Raji (cell line): ENCODE data around the gene CALCOCO1.
A peak's percentile ranks its signal among the peaks of the same experiment; 100 is the strongest.

Experiments
- POLR2A ChIP-seq: IDR thresholded peaks from 2 replicates; pipeline ENCODE4 v1.6.1; 2011; ENCODE audit warnings: low read depth, low read length, control low read depth; ENCODE audit not compliant: insufficient read depth

The CALCOCO1 gene, protein sequence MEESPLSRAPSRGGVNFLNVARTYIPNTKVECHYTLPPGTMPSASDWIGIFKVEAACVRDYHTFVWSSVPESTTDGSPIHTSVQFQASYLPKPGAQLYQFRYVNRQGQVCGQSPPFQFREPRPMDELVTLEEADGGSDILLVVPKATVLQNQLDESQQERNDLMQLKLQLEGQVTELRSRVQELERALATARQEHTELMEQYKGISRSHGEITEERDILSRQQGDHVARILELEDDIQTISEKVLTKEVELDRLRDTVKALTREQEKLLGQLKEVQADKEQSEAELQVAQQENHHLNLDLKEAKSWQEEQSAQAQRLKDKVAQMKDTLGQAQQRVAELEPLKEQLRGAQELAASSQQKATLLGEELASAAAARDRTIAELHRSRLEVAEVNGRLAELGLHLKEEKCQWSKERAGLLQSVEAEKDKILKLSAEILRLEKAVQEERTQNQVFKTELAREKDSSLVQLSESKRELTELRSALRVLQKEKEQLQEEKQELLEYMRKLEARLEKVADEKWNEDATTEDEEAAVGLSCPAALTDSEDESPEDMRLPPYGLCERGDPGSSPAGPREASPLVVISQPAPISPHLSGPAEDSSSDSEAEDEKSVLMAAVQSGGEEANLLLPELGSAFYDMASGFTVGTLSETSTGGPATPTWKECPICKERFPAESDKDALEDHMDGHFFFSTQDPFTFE

DNA sequence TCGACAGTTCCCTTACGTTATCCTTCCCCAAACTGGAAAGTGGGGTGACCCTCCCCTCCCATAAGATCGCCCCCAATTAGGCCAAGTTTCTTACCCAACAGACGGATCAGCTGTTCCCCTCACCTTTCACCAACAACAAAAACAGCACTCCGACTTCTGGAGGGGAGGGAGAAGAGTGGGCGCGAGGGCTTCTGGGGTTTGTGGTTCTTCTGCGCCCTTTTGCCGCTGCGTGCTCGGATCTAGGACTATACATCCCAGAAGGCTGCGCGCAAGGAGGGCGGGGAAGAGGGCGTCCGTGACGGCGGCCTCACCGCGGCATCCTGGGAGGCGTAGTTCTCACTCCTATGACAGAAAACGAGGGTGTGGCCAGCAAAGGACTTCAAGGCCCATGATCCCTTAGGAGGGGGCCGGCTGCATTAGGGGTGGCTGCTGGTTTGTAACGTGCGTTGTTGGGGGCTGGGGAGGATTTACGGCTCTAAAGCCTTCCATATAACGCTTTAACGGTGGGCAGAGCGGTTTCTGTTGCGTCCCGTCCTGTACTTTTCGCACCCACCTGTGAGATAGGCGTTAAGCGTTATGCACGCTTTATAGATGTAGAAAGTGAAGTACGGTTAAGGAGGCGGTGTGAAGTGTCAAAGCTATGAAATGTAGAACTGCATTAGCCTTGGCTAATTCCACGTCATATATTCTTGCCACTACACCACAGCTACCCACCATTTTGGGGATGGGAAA lies at the start of gene CALCOCO1:
Gene CALCOCO1, minus strand, starts transcription at position 143 of the 732 bp plus-strand sequence. CDS start 2,210 bp downstream, outside the sequence.
- peak; percentile 96 for TF ChIP-seq POLR2A

DNA sequence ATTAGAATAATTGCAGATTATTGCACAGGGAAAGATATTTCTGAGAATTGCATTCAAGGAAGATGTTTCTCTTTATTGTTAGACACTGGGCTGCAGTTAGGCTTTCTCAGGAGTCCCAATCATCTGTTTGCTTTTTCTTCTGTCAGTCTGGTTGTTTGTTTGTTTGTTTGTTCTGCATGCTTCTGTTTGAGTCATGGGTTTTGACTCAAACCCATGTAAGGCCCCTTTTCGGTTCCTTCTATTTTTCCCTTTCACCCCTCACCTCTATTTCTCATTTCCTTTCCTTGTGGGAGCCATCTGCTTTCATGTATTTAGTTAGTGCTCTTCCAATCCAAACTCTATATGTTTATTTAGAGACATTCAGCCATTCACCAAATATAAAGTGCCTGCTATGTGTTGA lies 49.6 kb upstream of the CALCOCO1 start:
- TF ChIP-seq POLR2A: no peak

- TF ChIP-seq POLR2A: no peak
Observed at GRCh38 chr12:53775478-53776145, 48.4 kb upstream of the CALCOCO1 start.

DNA sequence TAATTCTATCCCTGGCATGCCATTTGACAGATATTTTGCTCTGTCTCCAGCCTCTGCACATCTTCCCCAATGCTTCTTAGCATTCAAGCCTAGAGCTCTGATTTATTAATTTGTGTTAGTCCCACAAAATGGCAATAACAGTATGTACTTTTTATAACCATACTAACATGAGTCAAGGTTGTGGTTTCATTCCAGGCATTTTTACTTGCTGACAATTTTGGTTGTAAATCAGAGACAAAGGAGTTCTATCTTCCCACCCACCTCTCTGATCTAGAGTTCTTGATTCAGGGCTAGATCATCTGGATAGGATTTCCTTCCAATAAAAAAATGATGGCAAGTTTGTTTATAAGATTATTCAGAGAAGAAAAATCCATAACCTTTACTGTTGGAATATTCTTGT lies 43.0 kb upstream of the CALCOCO1 start:
- TF ChIP-seq POLR2A: no peak

DNA sequence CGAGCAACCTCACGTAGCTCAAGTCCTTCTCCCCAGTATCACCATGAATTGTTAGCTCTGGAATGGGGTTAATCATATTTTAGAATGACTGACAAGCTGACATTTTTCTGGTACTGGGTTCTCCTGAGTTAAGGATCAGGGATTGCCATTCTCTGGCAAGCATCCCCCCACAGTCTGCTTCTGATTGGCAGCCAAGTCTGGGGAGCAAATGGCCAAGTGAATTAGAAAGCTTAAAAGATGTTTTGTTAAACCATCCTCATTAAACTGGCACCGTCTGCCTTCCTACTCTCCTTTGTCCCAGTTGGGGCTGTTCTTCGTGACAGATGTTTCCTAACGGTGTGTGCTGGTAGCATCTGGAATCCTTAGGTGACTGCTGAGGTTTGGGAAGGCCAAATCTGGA lies 41.7 kb upstream of the CALCOCO1 start:
- no peak for TF ChIP-seq POLR2A

GRCh38 chr12:53766881-53767280 lies 39.6 kb upstream of the CALCOCO1 start:
- no peak for TF ChIP-seq POLR2A

DNA sequence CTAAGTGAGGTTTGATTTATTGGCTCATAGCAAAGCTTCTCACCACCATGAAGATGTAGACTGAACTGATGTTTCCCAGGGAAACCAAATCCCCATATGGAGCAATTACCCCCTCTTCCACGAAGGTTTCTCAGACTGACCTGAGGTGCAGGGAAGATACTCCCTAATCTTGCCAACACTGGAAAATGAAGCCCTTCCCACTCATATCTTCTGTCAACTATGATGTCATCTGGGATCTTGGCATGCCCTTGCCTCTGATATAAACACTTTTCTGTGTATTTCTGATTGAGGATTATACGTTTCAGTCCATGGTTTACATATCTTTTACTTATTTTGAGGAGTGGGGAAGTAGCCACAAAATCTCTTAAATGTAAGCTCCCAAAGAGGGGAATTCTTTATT lies 38.6 kb upstream of the CALCOCO1 start:
- TF ChIP-seq POLR2A: no peak

DNA sequence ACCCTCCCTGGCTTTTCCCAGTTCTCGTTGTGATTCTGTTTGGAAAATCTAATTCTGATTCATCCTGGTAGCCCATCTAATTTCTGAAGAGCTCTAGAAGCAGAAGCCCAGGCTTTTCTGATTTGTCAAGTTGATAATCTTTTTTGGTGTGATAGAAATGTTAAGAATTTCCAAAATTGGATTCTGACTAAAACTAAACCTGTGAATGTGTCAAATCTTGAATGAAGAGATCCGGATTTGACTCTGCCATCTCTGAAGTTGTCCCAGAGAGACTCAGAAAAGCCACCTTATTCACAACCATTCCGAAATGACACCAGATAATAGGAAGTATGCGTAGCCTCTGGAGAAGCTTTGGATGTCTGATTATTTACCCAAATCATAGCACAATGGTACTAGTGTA lies 37.4 kb upstream of the CALCOCO1 start:
- TF ChIP-seq POLR2A: no peak

- TF ChIP-seq POLR2A: no peak
Observed at GRCh38 chr12:53761306-53761705, 34.1 kb upstream of the CALCOCO1 start.

- no peak for TF ChIP-seq POLR2A
Observed at GRCh38 chr12:53759261-53759660, 32.0 kb upstream of the CALCOCO1 start.

DNA sequence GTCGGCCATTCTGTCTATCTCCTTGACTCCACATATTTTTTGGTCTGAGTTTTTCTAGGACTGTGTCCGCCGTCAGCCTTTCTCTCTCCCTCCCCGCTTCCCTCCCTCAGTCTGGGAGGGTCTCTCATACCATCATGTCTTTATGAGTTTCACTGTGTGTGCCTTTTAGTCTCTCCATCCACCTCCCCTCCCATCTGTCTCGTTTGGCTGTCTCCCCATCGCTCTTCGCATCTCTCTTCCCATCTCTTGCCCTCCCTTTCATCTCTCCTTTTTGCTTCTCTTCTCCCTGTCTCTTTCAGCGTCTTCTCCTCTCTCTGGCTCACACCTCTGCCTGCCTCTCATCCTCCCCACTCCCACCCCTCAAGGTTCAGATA lies 31.5 kb upstream of the CALCOCO1 start:
- TF ChIP-seq POLR2A: no peak

DNA sequence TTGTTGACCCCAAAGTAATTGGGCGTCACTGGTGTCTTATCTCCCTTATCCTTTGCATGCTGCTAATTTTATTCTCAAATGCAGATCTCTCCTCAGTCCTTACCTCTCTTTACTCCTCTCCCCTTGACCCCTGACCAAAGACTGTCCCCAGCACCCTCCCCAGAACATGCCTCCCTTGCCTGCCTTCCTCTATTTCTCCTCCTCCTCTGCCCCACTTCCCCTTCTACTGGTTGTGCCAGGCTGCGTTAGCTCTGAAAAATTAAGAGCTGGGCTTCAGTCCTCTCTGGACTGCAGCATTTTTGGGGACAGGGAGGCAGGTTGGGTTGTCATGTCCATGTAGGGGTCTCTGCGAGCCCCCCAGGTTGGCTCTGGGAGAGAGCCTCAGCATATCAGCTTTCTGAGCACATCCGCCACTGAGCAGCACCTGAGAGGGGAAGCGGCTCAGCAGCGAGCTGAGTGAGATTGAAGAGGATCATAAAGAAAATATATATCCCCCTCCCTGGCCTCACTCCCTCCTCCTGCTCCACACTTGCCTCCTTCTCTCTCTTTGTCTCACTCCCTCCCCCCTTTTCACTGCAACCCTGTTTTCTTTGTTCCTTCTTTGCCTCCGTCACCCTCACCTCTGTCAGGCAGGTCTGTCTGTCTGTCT lies 31.0 kb upstream of the CALCOCO1 start:
- TF ChIP-seq POLR2A: no peak

- TF ChIP-seq POLR2A: no peak
Observed at GRCh38 chr12:53757101-53757770, 30.0 kb upstream of the CALCOCO1 start.
